Gastrocnemius medialis (tissue), 4 donors: ENCODE data around the gene APOL5. TPM values are rescaled to one million over a fixed set of nuclear protein-coding genes. Genes with fewer than 3 reads are reported as not detected.
"Not testable (repeated sequence)": the region's sequence is repeated elsewhere in the genome, so short reads cannot be mapped to it uniquely, and the experiment has no call there.

Experiments used
- ATAC-seq, 2 donors: fragments of 150-250 bp; one replicate each; pipeline ENCODE4 v1.9.1; 2016
- DNase-seq, 2 donors: peaks; one replicate each; pipeline ENCODE4 v3.0.0-alpha.2; 2019
- H3K27ac ChIP-seq, 4 donors: fragments of 200-600 bp; sonication (generic); 1 replicate in 1 of 4; 2 replicates in 3 of 4; pipeline ENCODE4 v1.5.1; 2016 to 2018; ENCODE audit warnings: mild to moderate bottlenecking in 2 of 4, moderate library complexity in 1 of 4
- H3K27me3 ChIP-seq, 3 donors: fragments of 200-600 bp; sonication (generic) in 2 of 3; 1 replicate in 1 of 3; 2 replicates in 2 of 3; pipeline versions ENCODE4 v1.5.1 to v1.6.0; 2016 to 2019; ENCODE audit warnings: mild to moderate bottlenecking in 1 of 3, moderate library complexity in 1 of 3
- H3K36me3 ChIP-seq, 2 donors: fragments of 200-600 bp; sonication (generic) in 1 of 2; one replicate each; pipeline ENCODE4 v1.5.1; 2017 to 2018
- H3K4me1 ChIP-seq, 2 donors: fragments of 200-600 bp; sonication (generic) in 1 of 2; one replicate each; pipeline ENCODE4 v1.5.1; 2016 to 2017; ENCODE audit warnings: mild to moderate bottlenecking in 2 of 2
- H3K4me3 ChIP-seq, 4 donors: fragments of 200-600 bp; sonication (generic) in 3 of 4; 1 replicate in 1 of 4; 2 replicates in 3 of 4; pipeline ENCODE4 v1.5.1; 2016 to 2019; ENCODE audit warnings: mild to moderate bottlenecking in 2 of 4
- H3K9me3 ChIP-seq, 3 donors: fragments of 200-600 bp; sonication (generic) in 2 of 3; 1 replicate in 1 of 3; 2 replicates in 2 of 3; pipeline ENCODE4 v1.5.1; 2016 to 2019
- POLR2A ChIP-seq, 2 donors: fragments of 450-650 bp; IDR thresholded peaks; one replicate each; pipeline ENCODE4 v1.6.1; 2017; ENCODE audit warnings: antibody characterized with exemption in 2 of 2, mild to moderate bottlenecking in 2 of 2, moderate library complexity in 2 of 2
- in situ Hi-C, 4 donors: fragments of 200-750 bp; cut with MboI; loops; one replicate each; pipeline versions ENCODE4 v1.15.0 to v1.8.0; 2017; ENCODE audit warnings: low sequenced_read_pairs in 4 of 4
- intact Hi-C: fragments of 100-400 bp; cut with DNase I; formaldehyde crosslinking; loops from one replicate; pipeline ENCODE4 v1.15.1; 2023; ENCODE audit warnings: low total_unique reads
- total RNA-seq, 4 donors: library from RNA; depleted of rRNA; stranded (reverse); fragments of >200 nt; gene quantifications; one replicate each; pipeline versions ENCODE4 v1.1.0 to v1.2.3, GENCODE V29; 2016
- TF ChIP-seq, protein P1 (sequence below), 5 experiments: fragments of 450-650 bp in 3 of 5; fragments of 200-600 bp in 2 of 5; sonication (generic) in 2 of 5; IDR thresholded peaks in 4 of 5; conservative IDR thresholded peaks in 1 of 5; 1 replicate in 4 of 5; 2 replicates in 1 of 5; pipeline ENCODE4 v1.5.1; 2016 to 2019; ENCODE audit warnings: antibody characterized with exemption in 5 of 5, mild to moderate bottlenecking in 3 of 5, moderate library complexity in 3 of 5

Gene APOL5, protein sequence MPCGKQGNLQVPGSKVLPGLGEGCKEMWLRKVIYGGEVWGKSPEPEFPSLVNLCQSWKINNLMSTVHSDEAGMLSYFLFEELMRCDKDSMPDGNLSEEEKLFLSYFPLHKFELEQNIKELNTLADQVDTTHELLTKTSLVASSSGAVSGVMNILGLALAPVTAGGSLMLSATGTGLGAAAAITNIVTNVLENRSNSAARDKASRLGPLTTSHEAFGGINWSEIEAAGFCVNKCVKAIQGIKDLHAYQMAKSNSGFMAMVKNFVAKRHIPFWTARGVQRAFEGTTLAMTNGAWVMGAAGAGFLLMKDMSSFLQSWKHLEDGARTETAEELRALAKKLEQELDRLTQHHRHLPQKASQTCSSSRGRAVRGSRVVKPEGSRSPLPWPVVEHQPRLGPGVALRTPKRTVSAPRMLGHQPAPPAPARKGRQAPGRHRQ
- under 1 TPM in 1 of 4 donors, not detected in 3; 0.29 TPM for total RNA-seq

DNA sequence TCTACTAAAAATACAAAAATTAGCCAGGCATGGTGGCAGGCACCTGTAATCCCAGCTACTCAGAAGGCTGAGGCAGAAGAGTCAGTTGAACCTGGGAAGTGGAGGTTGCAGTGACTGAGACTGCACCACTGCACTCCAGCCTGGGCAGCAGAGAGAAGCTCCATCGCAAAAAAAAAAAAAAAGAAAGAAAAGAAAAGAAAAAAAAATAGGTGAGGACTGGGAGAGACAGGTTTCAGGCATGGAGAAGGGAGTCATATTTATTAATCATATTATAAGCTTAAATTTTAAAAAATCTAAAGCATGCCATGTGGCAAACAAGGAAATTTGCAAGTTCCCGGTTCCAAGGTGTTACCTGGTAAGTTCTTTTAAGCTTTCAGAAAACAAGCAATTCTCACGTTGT, at the start of gene APOL5:
APOL5 (plus strand) TSS at position 301 of the 400 bp plus-strand sequence; CDS start at position 301, 0 bp downstream.
- no peak for ATAC-seq
- in situ Hi-C loops (no loop called here), intact Hi-C loops (no loop called here)
- DNase-seq: no peak
- H3K27me3 ChIP-seq: no peaks in the 10 kb centered on the region
- H3K36me3 ChIP-seq: no peaks in the 10 kb centered on the region
- H3K4me3 ChIP-seq: no peak within 1 kb of the TSS
- H3K9me3 ChIP-seq: no peaks in the 10 kb centered on the region
- no peak within 1 kb of the TSS for H3K27ac ChIP-seq
- TF ChIP-seq, protein P1, sequence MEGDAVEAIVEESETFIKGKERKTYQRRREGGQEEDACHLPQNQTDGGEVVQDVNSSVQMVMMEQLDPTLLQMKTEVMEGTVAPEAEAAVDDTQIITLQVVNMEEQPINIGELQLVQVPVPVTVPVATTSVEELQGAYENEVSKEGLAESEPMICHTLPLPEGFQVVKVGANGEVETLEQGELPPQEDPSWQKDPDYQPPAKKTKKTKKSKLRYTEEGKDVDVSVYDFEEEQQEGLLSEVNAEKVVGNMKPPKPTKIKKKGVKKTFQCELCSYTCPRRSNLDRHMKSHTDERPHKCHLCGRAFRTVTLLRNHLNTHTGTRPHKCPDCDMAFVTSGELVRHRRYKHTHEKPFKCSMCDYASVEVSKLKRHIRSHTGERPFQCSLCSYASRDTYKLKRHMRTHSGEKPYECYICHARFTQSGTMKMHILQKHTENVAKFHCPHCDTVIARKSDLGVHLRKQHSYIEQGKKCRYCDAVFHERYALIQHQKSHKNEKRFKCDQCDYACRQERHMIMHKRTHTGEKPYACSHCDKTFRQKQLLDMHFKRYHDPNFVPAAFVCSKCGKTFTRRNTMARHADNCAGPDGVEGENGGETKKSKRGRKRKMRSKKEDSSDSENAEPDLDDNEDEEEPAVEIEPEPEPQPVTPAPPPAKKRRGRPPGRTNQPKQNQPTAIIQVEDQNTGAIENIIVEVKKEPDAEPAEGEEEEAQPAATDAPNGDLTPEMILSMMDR (IDR thresholded peaks at IDR 0.05 in 4 of 5, conservative IDR thresholded peaks at IDR 0.05 in 1 of 5): no peak
- no peak for TF ChIP-seq POLR2A (IDR thresholded peaks at IDR 0.05)
- H3K4me1 ChIP-seq: no peaks in the 10 kb centered on the region

DNA sequence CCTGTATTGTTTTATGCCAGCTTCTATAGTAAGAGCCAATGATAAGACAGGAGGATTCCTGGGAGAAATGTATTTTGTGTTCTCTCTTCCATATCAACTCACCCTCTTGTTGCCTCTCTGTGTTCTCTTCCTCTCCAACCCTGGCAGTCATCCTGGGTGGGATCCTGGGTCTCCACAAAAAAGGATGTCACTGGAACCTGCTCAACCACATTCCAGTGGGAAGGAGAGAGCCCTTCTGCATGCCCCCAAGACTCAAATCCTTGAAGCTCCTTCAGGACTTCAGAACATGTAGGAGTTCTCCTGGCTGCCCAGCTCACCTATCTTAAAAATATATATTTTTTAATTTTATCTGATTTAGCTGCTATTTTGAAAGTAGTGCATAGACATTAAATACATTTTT, 43.3 kb upstream of the APOL5 start:
- Histone ChIP-seq H3K27me3 (no peaks in the 10 kb centered on the region), H3K4me1 (peaks cover 14% of the 10 kb centered on the region in 2 donors), H3K9me3 (no peaks in the 10 kb centered on the region), H3K27ac (no peak overlapping the region), H3K36me3 (no peaks in the 10 kb centered on the region), H3K4me3 (no peak overlapping the region)
- in situ Hi-C loops (no loop called here), intact Hi-C loops (no loop called here)
- ATAC-seq (no peak), DNase-seq (no peak)
- no peak for TF ChIP-seq POLR2A (IDR thresholded peaks at IDR 0.05)
- TF ChIP-seq, protein P1 (IDR thresholded peaks at IDR 0.05 in 4 of 5, conservative IDR thresholded peaks at IDR 0.05 in 1 of 5): no peak

GRCh38 chr22:35676065-35676464, 41.6 kb upstream of the APOL5 start:
- H3K36me3 ChIP-seq, intact Hi-C loops, in situ Hi-C loops, DNase-seq, H3K27me3 ChIP-seq, H3K4me3 ChIP-seq, ATAC-seq, H3K9me3 ChIP-seq: not testable (repeated sequence)
- Histone ChIP-seq H3K4me1 (peaks cover 14% of the 10 kb centered on the region in 2 donors), H3K27ac (peak overlapping the region in 1 of 4 donors; percentile 71)

DNA sequence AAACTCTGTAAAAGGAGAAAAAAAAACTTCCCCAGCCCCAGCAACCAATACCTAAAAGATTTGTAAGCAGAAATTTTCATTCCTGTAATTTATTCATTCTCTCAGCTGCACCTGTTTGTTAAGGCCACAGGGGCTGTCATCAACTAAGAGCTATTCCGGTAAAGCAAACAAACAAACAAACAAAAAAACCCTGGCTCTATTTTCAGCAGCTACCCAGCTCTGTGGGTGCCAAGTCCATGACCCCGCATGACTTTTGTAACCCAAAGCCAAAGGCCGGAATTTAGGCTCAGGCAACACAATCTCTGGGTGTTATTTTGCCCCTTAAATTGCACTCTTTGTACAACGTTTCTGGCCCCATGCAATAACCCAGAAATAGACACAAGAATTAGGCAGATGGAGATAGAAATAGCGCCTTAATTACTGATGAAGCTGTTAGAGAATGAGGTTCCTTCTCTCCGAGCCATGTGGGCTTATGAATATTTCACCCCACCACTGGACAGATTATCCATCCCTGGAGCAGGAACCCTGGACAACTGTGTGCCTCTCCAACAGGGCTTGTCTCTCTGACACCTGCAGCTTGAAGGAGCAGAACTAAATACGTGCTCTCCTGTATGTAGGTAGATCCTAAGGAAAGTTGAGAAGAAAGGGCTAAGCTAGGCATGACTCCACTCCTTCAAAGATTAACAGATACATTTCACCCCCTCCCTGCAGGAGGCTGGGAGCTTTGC, 40.0 kb upstream of the APOL5 start:
- H3K27ac ChIP-seq: peak overlapping the region; percentile 63 to 73 (median 69)
- in situ Hi-C loops (no loop called here), intact Hi-C loops (no loop called here)
- H3K27me3 ChIP-seq: no peaks in the 10 kb centered on the region
- peaks cover 14% of the 10 kb centered on the region in 2 donors for H3K4me1 ChIP-seq
- peak overlapping the region in 1 of 4 donors; percentile 15 for H3K4me3 ChIP-seq
- TF ChIP-seq POLR2A (IDR thresholded peaks at IDR 0.05): no peak
- TF ChIP-seq, protein P1 (IDR thresholded peaks at IDR 0.05 in 4 of 5, conservative IDR thresholded peaks at IDR 0.05 in 1 of 5): no peak
- no peaks in the 10 kb centered on the region for H3K36me3 ChIP-seq
- ATAC-seq: peak; percentile 76 to 82
- peaks cover 0 to 5% (median 0%) of the 10 kb centered on the region in 3 donors for H3K9me3 ChIP-seq
- no peak for DNase-seq

GRCh38 chr22:35678836-35679235, 38.8 kb upstream of the APOL5 start:
- intact Hi-C loops: no loop called here
- DNase-seq: no peak

DNA sequence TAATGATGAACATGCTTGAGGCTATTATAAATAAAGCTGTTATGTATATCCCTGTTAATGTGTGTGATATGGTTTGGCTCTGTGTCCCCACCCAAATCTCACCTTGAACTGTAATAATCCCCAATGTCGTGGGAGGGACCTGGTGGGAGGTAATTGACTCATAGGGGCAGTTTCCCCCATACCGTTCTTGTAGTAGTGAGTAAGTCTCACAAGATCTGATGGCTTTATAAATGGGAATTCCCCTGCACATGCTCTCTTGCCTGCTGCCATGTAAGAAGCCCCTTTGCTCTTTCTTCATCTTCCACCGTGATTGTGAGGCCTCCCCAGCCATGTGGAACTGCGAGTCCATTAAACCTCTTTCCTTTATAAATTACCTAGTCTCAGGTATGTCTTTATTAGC, 38.2 kb upstream of the APOL5 start:
- H3K27ac ChIP-seq, H3K36me3 ChIP-seq, DNase-seq, H3K27me3 ChIP-seq, intact Hi-C loops, H3K4me3 ChIP-seq, H3K9me3 ChIP-seq, in situ Hi-C loops, ATAC-seq: not testable (repeated sequence)
- H3K4me1 ChIP-seq: peaks cover 22 to 25% of the 10 kb centered on the region in 2 donors

More at GRCh38 chr22:35678836-35679235, 38.8 kb upstream of the APOL5 start:
- H3K9me3 ChIP-seq: peaks cover 0 to 5% (median 0%) of the 10 kb centered on the region in 3 donors
- in situ Hi-C loops: no loop called here
- no peak overlapping the region for H3K4me3 ChIP-seq
- no peaks in the 10 kb centered on the region for H3K36me3 ChIP-seq
- H3K27me3 ChIP-seq: no peaks in the 10 kb centered on the region
- TF ChIP-seq POLR2A (IDR thresholded peaks at IDR 0.05): no peak
- H3K4me1 ChIP-seq: peaks cover 17 to 20% of the 10 kb centered on the region in 2 donors
- no peak overlapping the region for H3K27ac ChIP-seq
- no peak for ATAC-seq
